GM12878 (cell line): ENCODE results near the gene GSG1L. TPM values are rescaled to one million over a fixed set of nuclear protein-coding genes. Genes with fewer than 3 reads are reported as not detected.

Experiments
- ATF7 ChIP-seq: fragments of 450-650 bp; IDR thresholded peaks from 2 replicates; pipeline ENCODE4 v1.6.1; 2016; ENCODE audit warnings: low read depth, mild to moderate bottlenecking
- BMI1 ChIP-seq: fragments of 450-650 bp; IDR thresholded peaks from 2 replicates; pipeline ENCODE4 v1.6.1; 2016; ENCODE audit warnings: mild to moderate bottlenecking, moderate library complexity, borderline replicate concordance
- CBX3 ChIP-seq: fragments of 200-600 bp; sonication (generic); IDR thresholded peaks from 2 replicates; pipeline ENCODE4 v1.6.1; 2016; ENCODE audit warnings: low read depth, borderline replicate concordance
- E2F4 ChIP-seq: IDR thresholded peaks from 2 replicates; pipeline ENCODE4 v1.6.1; 2012; ENCODE audit warnings: low read depth, low read length, improper control_type of control experiment
- E2F8 ChIP-seq: fragments of 450-650 bp; IDR thresholded peaks from 2 replicates; pipeline ENCODE4 v1.6.1; 2018; ENCODE audit warnings: mild to moderate bottlenecking, low read depth, moderate library complexity; ENCODE audit not compliant: partially characterized antibody
- NR2F1 ChIP-seq: fragments of 450-650 bp; conservative IDR thresholded peaks from 2 replicates; pipeline ENCODE4 v1.6.1; 2017; ENCODE audit warnings: mild to moderate bottlenecking
- RBBP5 ChIP-seq: fragments of 200-600 bp; sonication (generic); conservative IDR thresholded peaks from 2 replicates; pipeline ENCODE4 v1.6.1; 2016
- RCOR1 ChIP-seq: conservative IDR thresholded peaks from 2 replicates; pipeline ENCODE4 v1.6.1; 2012; ENCODE audit warnings: low read depth, low read length, improper control_type of control experiment
- STAT1 ChIP-seq: fragments of 450-650 bp; conservative IDR thresholded peaks from 2 replicates; pipeline ENCODE4 v1.6.1; 2014; ENCODE audit warnings: antibody characterized with exemption, mild to moderate bottlenecking
- YY1 ChIP-seq: IDR thresholded peaks from 2 replicates; pipeline ENCODE4 v1.6.1; 2011; ENCODE audit warnings: low read depth, mild to moderate bottlenecking, low read length
- ZNF274 ChIP-seq: IDR thresholded peaks from one replicate; pipeline ENCODE4 v1.8.0; 2011; ENCODE audit not compliant: insufficient read length, insufficient read depth
- polyA plus RNA-seq, 11 experiments: library from polyadenylated mRNA; depleted of rRNA in 4 of 11; unstranded in 6 of 11; stranded (reverse) in 5 of 11; fragments of >200 nt; fragmentation: Nextera tagmentation in 4 of 11; fragmentation: Illumina TruSeq in 1 of 11; extraction: Ambion mirVana in 4 of 11; extraction: Trizol in 1 of 11; gene quantifications; 1 replicate in 1 of 11; 2 replicates in 10 of 11; pipeline versions ENCODE4 v1.2.1 to v1.2.3, GENCODE V29; 2011 to 2016; ENCODE audit warnings: inconsistent platforms in 2 of 11, missing spikeins in 2 of 11, low read depth in 1 of 11
- total RNA-seq, 4 experiments: library from RNA; depleted of rRNA in 3 of 4; stranded (reverse); fragments of >200 nt in 3 of 4; fragmentation: Illumina TruSeq in 1 of 4; extraction: Trizol in 1 of 4; gene quantifications; 2 replicates each; pipeline versions ENCODE4 v1.2.1 to v1.2.3, GENCODE V29; 2013 to 2021
- TF ChIP-seq, protein P1 (sequence below): fragments of 450-650 bp; IDR thresholded peaks from 2 replicates; pipeline ENCODE4 v1.6.1; 2017; ENCODE audit warnings: low read depth, mild to moderate bottlenecking, moderate library complexity
- TF ChIP-seq, protein P2 (sequence below): fragments of 450-650 bp; formaldehyde crosslinking; IDR thresholded peaks from 2 replicates; pipeline ENCODE4 v1.5.0; 2022; ENCODE audit warnings: mild to moderate bottlenecking, missing genetic modification characterization

GSG1L gene
- total and polyA plus RNA-seq, 10 of the 15 experiments (the other 5 are each of a cell fraction or from before 2014, with no cell fraction given) = not detected

- TF ChIP-seq RBBP5 = no peak
- TF ChIP-seq E2F4 = no peak
- TF ChIP-seq STAT1 = no peak
- TF ChIP-seq, protein P1, sequence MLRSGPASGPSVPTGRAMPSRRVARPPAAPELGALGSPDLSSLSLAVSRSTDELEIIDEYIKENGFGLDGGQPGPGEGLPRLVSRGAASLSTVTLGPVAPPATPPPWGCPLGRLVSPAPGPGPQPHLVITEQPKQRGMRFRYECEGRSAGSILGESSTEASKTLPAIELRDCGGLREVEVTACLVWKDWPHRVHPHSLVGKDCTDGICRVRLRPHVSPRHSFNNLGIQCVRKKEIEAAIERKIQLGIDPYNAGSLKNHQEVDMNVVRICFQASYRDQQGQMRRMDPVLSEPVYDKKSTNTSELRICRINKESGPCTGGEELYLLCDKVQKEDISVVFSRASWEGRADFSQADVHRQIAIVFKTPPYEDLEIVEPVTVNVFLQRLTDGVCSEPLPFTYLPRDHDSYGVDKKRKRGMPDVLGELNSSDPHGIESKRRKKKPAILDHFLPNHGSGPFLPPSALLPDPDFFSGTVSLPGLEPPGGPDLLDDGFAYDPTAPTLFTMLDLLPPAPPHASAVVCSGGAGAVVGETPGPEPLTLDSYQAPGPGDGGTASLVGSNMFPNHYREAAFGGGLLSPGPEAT = no peak
- TF ChIP-seq RCOR1 = no peak
- no peak for TF ChIP-seq CBX3
- TF ChIP-seq ATF7 = no peak
- TF ChIP-seq ZNF274 = no peak
- no peak for TF ChIP-seq YY1
- TF ChIP-seq NR2F1 = no peak
- TF ChIP-seq, protein P2, sequence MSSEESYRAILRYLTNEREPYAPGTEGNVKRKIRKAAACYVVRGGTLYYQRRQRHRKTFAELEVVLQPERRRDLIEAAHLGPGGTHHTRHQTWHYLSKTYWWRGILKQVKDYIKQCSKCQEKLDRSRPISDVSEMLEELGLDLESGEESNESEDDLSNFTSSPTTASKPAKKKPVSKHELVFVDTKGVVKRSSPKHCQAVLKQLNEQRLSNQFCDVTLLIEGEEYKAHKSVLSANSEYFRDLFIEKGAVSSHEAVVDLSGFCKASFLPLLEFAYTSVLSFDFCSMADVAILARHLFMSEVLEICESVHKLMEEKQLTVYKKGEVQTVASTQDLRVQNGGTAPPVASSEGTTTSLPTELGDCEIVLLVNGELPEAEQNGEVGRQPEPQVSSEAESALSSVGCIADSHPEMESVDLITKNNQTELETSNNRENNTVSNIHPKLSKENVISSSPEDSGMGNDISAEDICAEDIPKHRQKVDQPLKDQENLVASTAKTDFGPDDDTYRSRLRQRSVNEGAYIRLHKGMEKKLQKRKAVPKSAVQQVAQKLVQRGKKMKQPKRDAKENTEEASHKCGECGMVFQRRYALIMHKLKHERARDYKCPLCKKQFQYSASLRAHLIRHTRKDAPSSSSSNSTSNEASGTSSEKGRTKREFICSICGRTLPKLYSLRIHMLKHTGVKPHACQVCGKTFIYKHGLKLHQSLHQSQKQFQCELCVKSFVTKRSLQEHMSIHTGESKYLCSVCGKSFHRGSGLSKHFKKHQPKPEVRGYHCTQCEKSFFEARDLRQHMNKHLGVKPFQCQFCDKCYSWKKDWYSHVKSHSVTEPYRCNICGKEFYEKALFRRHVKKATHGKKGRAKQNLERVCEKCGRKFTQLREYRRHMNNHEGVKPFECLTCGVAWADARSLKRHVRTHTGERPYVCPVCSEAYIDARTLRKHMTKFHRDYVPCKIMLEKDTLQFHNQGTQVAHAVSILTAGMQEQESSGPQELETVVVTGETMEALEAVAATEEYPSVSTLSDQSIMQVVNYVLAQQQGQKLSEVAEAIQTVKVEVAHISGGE (CRISPR knock-in tag) = no peak
- no peak for TF ChIP-seq E2F8
- no peak for TF ChIP-seq BMI1
Measured at GRCh38 chr16:28058839-28059589, 4.5 kb downstream of the GSG1L start (continued).
